Activated CD8-positive, alpha-beta memory T cell treated with anti-CD3 and anti-CD28 coated beads for 36 hours (primary cell): Measurements from ENCODE around the gene FBXL16. TPM values are rescaled to one million over a fixed set of nuclear protein-coding genes. Genes with fewer than 3 reads are reported as not detected.

Experiments used
- CTCF ChIA-PET: fragments of 350-600 bp; sonication (Branson Sonifier 250); formaldehyde crosslinking; loops from one replicate; lab custom pipeline; 2021; ENCODE audit warnings: antibody characterized with exemption; lab: Charles Lee
- POLR2A ChIA-PET: fragments of 350-600 bp; sonication (Branson Sonifier 250); formaldehyde crosslinking; loops from one replicate; lab custom pipeline; 2021; ENCODE audit warnings: antibody characterized with exemption; lab: Charles Lee
- total RNA-seq, 2 experiments: library from RNA; stranded (reverse); gene quantifications; one replicate each; pipeline ENCODE4 v1.2.3, GENCODE V29; 2021

The FBXL16 gene
- total RNA-seq, 2 experiments from 2014 or later = 4.1 to 5.7 TPM

GRCh38 chr16:649631-650030, 56.0 kb downstream of the FBXL16 start:
- CTCF ChIA-PET = interaction anchor here (2.3 to 2.4 kb wide), 2 partner anchors 13 to 18 kb away, joined by 9 to 14 read pairs; partner anchors contain the start of genes METTL26 and RHOT2
- POLR2A ChIA-PET = interaction anchor here (0.7 to 1.6 kb wide), 4 partner anchors 13 to 26 kb away, joined by 3 to 5 read pairs (median 4); partner anchors contain the start of genes METTL26 and RHBDL1

GRCh38 chr16:648781-649589, 56.6 kb downstream of the FBXL16 start, which contains the start of gene WDR90:
WDR90 (plus strand) TSS chr16:649365; CDS start chr16:649417, 52 bp downstream.
- CTCF ChIA-PET = interaction anchor here (0.6 to 2.4 kb wide), 6 partner anchors 13 to 139 kb away, joined by 3 to 14 read pairs (median 5); partner anchors contain the start of genes CHTF18, METTL26, RHOT2 and RPUSD1
- POLR2A ChIA-PET = interaction anchor here (0.7 to 1.6 kb wide), 5 partner anchors 12 to 34 kb away, joined by 3 to 5 read pairs (median 3); partner anchors contain the start of genes METTL26 and RHBDL1

GRCh38 chr16:648071-648780, 57.4 kb downstream of the FBXL16 start:
- ChIA-PET CTCF (interaction anchor here (0.6 to 2.4 kb wide), 8 partner anchors 10 to 140 kb away, joined by 3 to 14 read pairs (median 4); partner anchors contain the start of genes CHTF18, METTL26, RHOT2 and RPUSD1), POLR2A (interaction anchor here (1.2 kb wide), 1 partner anchor 34 kb away, joined by 3 read pairs; no protein-coding TSS in a partner anchor)

GRCh38 chr16:647173-647902, 58.3 kb downstream of the FBXL16 start:
- ChIA-PET POLR2A (no interaction called here), CTCF (interaction anchor here (0.9 to 2.4 kb wide), 7 partner anchors 9 to 141 kb away, joined by 3 to 14 read pairs (median 4); partner anchors contain the start of genes CHTF18, METTL26, RHOT2 and RPUSD1)

- CTCF ChIA-PET = no interaction called here
- POLR2A ChIA-PET = no interaction called here
Observed at GRCh38 chr16:646679-647172, 58.9 kb downstream of the FBXL16 start.

GRCh38 chr16:645852-646678, 59.5 kb downstream of the FBXL16 start:
- ChIA-PET POLR2A (no interaction called here), CTCF (no interaction called here)

GRCh38 chr16:644556-644955, 61.0 kb downstream of the FBXL16 start:
- ChIA-PET POLR2A (no interaction called here), CTCF (interaction anchor here (0.6 kb wide), 1 partner anchor 35 kb away, joined by 3 read pairs; no protein-coding TSS in a partner anchor)

GRCh38 chr16:643050-643368, 62.6 kb downstream of the FBXL16 start:
- ChIA-PET CTCF (no interaction called here), POLR2A (no interaction called here)

Other genes starting within 250 kb of the FBXL16 start
- gene CAPN15, start 178.1 kb downstream of the FBXL16 start, total RNA-seq = 100 to 1,000 TPM; 107 to 108 TPM
- not detected for gene PRR35, start 145.4 kb downstream of the FBXL16 start, total RNA-seq
- gene NHLRC4, start 138.8 kb downstream of the FBXL16 start, total RNA-seq = under 1 TPM; 0.25 to 0.27 TPM
- gene PIGQ, start 135.8 kb downstream of the FBXL16 start, total RNA-seq = 10 to 100 TPM; 46.7 to 50.8 TPM
- 10 to 100 TPM in 1 of 2 experiments, 1 to 10 TPM in 1; 8.9 to 11.1 TPM for gene RAB40C, start 115.7 kb downstream of the FBXL16 start, total RNA-seq
- under 1 TPM; 0.15 to 0.19 TPM for gene WFIKKN1, start 74.8 kb downstream of the FBXL16 start, total RNA-seq
- gene METTL26, start 69.5 kb downstream of the FBXL16 start, total RNA-seq = 100 to 1,000 TPM; 136 to 137 TPM
- gene MCRIP2, start 64.0 kb downstream of the FBXL16 start, total RNA-seq = 10 to 100 TPM; 63.5 to 73.0 TPM
- 10 to 100 TPM; 87.3 to 89.6 TPM for gene WDR90, start 56.4 kb downstream of the FBXL16 start, total RNA-seq
- gene RHOT2, start 37.7 kb downstream of the FBXL16 start, total RNA-seq = 100 to 1,000 TPM; 136 to 147 TPM
- under 1 TPM; 0.48 to 0.63 TPM for gene RHBDL1, start 30.1 kb downstream of the FBXL16 start, total RNA-seq
- gene STUB1, start 25.4 kb downstream of the FBXL16 start, total RNA-seq = 100 to 1,000 TPM; 100 to 106 TPM
- gene JMJD8, start 21.5 kb downstream of the FBXL16 start, total RNA-seq = 10 to 100 TPM; 48.7 to 49.3 TPM
- gene WDR24, start 15.4 kb downstream of the FBXL16 start, total RNA-seq = 10 to 100 TPM; 22.0 to 23.6 TPM
- gene METRN, start 9.3 kb upstream of the FBXL16 start, total RNA-seq = 10 to 100 TPM; 35.3 to 37.7 TPM
- 10 to 100 TPM; 69.1 to 69.9 TPM for gene ANTKMT, start 15.3 kb upstream of the FBXL16 start, total RNA-seq
- gene CCDC78, start 20.6 kb upstream of the FBXL16 start, total RNA-seq = 1 to 10 TPM; 8.6 TPM
- 10 to 100 TPM; 29.0 to 31.5 TPM for gene HAGHL, start 21.3 kb upstream of the FBXL16 start, total RNA-seq
- gene CIAO3, start 35.2 kb upstream of the FBXL16 start, total RNA-seq = 10 to 100 TPM; 33.4 to 34.5 TPM
- gene MSLN, start 54.9 kb upstream of the FBXL16 start, total RNA-seq = not detected
- gene RPUSD1, start 82.6 kb upstream of the FBXL16 start, total RNA-seq = 10 to 100 TPM; 40.6 to 44.4 TPM
- 100 to 1,000 TPM; 122 to 128 TPM for gene CHTF18, start 82.8 kb upstream of the FBXL16 start, total RNA-seq
- gene GNG13, start 94.9 kb upstream of the FBXL16 start, total RNA-seq = not detected